GDM1 (cell line): Measurements from ENCODE around the gene DAPL1.

Experiments
- DNase-seq: peaks from one replicate; lab custom pipeline; 2025; lab: John Stamatoyannopoulos, UW

DAPL1 gene

GRCh38 chr2:158795195-158795924, at the start of gene DAPL1:
DAPL1 (plus strand) TSS chr2:158795317; CDS start chr2:158795373, 56 bp downstream.
- DNase-seq = no peak

- DNase-seq = no peak
Measured at GRCh38 chr2:158745866-158746382, 49.2 kb upstream of the DAPL1 start.

- DNase-seq = no peak
Measured at GRCh38 chr2:158746488-158746887, 48.6 kb upstream of the DAPL1 start.

GRCh38 chr2:158747281-158747680, 47.8 kb upstream of the DAPL1 start:
- DNase-seq = no peak

- DNase-seq = no peak
Measured at GRCh38 chr2:158748926-158749590, 46.1 kb upstream of the DAPL1 start.

- no peak for DNase-seq
Measured at GRCh38 chr2:158750458-158751125, 44.5 kb upstream of the DAPL1 start.

- DNase-seq = peak; percentile 11
Measured at GRCh38 chr2:158753641-158754611, 41.2 kb upstream of the DAPL1 start.

- DNase-seq = no peak
Measured at GRCh38 chr2:158755310-158756087, 39.6 kb upstream of the DAPL1 start.

GRCh38 chr2:158756331-158756730, 38.8 kb upstream of the DAPL1 start:
- no peak for DNase-seq

- DNase-seq = no peak
Measured at GRCh38 chr2:158756976-158757375, 38.1 kb upstream of the DAPL1 start.

- no peak for DNase-seq
Measured at GRCh38 chr2:158760887-158761286, 34.2 kb upstream of the DAPL1 start.

GRCh38 chr2:158761621-158762020, 33.5 kb upstream of the DAPL1 start:
- DNase-seq = no peak

GRCh38 chr2:158762336-158762735, 32.8 kb upstream of the DAPL1 start:
- peak; percentile 69 for DNase-seq

- DNase-seq = no peak
Measured at GRCh38 chr2:158766524-158766923, 28.6 kb upstream of the DAPL1 start.

- DNase-seq = no peak
Measured at GRCh38 chr2:158772306-158773078, 22.6 kb upstream of the DAPL1 start.

- DNase-seq = no peak
Measured at GRCh38 chr2:158773121-158773520, 22.0 kb upstream of the DAPL1 start.

GRCh38 chr2:158774681-158775080, 20.4 kb upstream of the DAPL1 start:
- no peak for DNase-seq

GRCh38 chr2:158775273-158776027, 19.7 kb upstream of the DAPL1 start:
- DNase-seq = no peak

GRCh38 chr2:158776231-158776630, 18.9 kb upstream of the DAPL1 start:
- no peak for DNase-seq
